Hepatocyte (in vitro differentiated cells): ENCODE measurements around the gene GBA3. TPM values are rescaled to one million over a fixed set of nuclear protein-coding genes. Genes with fewer than 3 reads are reported as not detected.

Source experiments
- DNase-seq: peaks from one replicate; pipeline ENCODE4 v3.0.0-alpha.2; 2016; ENCODE audit warnings: low spot score
- H2AFZ ChIP-seq: fragments of 200-600 bp; sonication (generic); 2 replicates; pipeline ENCODE4 v1.6.0; 2016; ENCODE audit warnings: antibody characterized with exemption, mild to moderate bottlenecking
- H3K27ac ChIP-seq: fragments of 200-600 bp; sonication (generic); 2 replicates; pipeline ENCODE4 v1.5.1; 2016; ENCODE audit warnings: mild to moderate bottlenecking
- H3K27me3 ChIP-seq: fragments of 200-600 bp; sonication (generic); 2 replicates; pipeline ENCODE4 v1.6.1; 2016
- H3K36me3 ChIP-seq: fragments of 200-600 bp; sonication (generic); replicated peaks from 2 replicates; pipeline ENCODE4 v1.5.1; 2016; ENCODE audit warnings: low read depth; ENCODE audit not compliant: insufficient read depth
- H3K4me1 ChIP-seq: fragments of 200-600 bp; sonication (generic); 2 replicates; pipeline ENCODE4 v1.5.1; 2016; ENCODE audit warnings: mild to moderate bottlenecking, moderate library complexity; ENCODE audit not compliant: insufficient read depth
- H3K4me2 ChIP-seq: fragments of 200-600 bp; sonication (generic); 2 replicates; pipeline ENCODE4 v1.6.0; 2016
- H3K4me3 ChIP-seq: fragments of 200-600 bp; sonication (generic); 2 replicates; pipeline ENCODE4 v1.5.1; 2016; ENCODE audit warnings: mild to moderate bottlenecking
- H3K79me2 ChIP-seq: fragments of 200-600 bp; sonication (generic); 2 replicates; pipeline ENCODE4 v1.6.0; 2017; ENCODE audit warnings: mild to moderate bottlenecking
- H3K9me2 ChIP-seq: fragments of 200-600 bp; sonication (generic); replicated peaks from 2 replicates; pipeline ENCODE4 v1.6.0; 2017; ENCODE audit warnings: mild to moderate bottlenecking; ENCODE audit not compliant: insufficient read depth
- H3K9me3 ChIP-seq: fragments of 200-600 bp; sonication (generic); 2 replicates; pipeline ENCODE4 v1.5.1; 2016; ENCODE audit warnings: low read depth, mild to moderate bottlenecking
- H4K20me1 ChIP-seq: fragments of 200-600 bp; sonication (generic); 2 replicates; pipeline ENCODE4 v1.6.0; 2016; ENCODE audit warnings: mild to moderate bottlenecking; ENCODE audit not compliant: insufficient read depth, poor library complexity, severe bottlenecking
- EZH2 ChIP-seq: fragments of 200-600 bp; sonication (generic); IDR thresholded peaks from 2 replicates; pipeline ENCODE4 v1.6.1; 2016; ENCODE audit warnings: antibody characterized with exemption, mild to moderate bottlenecking, borderline replicate concordance
- EZH2phosphoT487 ChIP-seq: fragments of 200-600 bp; sonication (generic); IDR thresholded peaks from one replicate; pipeline ENCODE4 v1.6.1; 2018; ENCODE audit warnings: antibody characterized with exemption, mild to moderate bottlenecking, low read depth, moderate library complexity; ENCODE audit not compliant: unreplicated experiment, severe bottlenecking
- WGBS: methylation state at CpG from one replicate; pipeline ENCODE4 v1.1.6; 2016; ENCODE audit warnings: low lambda C conversion rate; ENCODE audit errors: missing lambda C conversion rate; 5-methylcytosine and 5-hydroxymethylcytosine counted together
- polyA plus RNA-seq: library from polyadenylated mRNA; unstranded; fragments of >200 nt; fragmentation: Nextera tagmentation; extraction: Ambion mirVana; gene quantifications from 2 replicates; pipeline ENCODE4 v1.2.1, GENCODE V29; 2016
- total RNA-seq: library from RNA; depleted of rRNA; stranded (reverse); fragments of >200 nt; gene quantifications from 2 replicates; pipeline ENCODE4 v1.2.3, GENCODE V29; 2014
- TF ChIP-seq, protein P1 (sequence below): fragments of 200-600 bp; sonication (generic); IDR thresholded peaks from 2 replicates; pipeline ENCODE4 v1.5.1; 2016; ENCODE audit warnings: antibody characterized with exemption, mild to moderate bottlenecking; ENCODE audit not compliant: poor library complexity

The GBA3 gene
- total and polyA plus RNA-seq, 2 experiments from 2014 or later: 14.3 to 34.2 TPM

GRCh38 chr4:22678940-22679854 lies 13.5 kb upstream of the GBA3 start:
- H3K4me2 ChIP-seq: no peak overlapping the region
- H3K9me2 ChIP-seq: no peaks in the 10 kb centered on the region
- H3K36me3 ChIP-seq: no peaks in the 10 kb centered on the region
- H2AFZ ChIP-seq: no peak overlapping the region
- H3K4me3 ChIP-seq: no peak overlapping the region
- H4K20me1 ChIP-seq: no peaks in the 10 kb centered on the region
- peaks cover 11% of the 10 kb centered on the region for H3K4me1 ChIP-seq
- no peak overlapping the region for H3K27ac ChIP-seq
- TF ChIP-seq EZH2: no peak
- no peak for TF ChIP-seq EZH2phosphoT487
- TF ChIP-seq, protein P1, sequence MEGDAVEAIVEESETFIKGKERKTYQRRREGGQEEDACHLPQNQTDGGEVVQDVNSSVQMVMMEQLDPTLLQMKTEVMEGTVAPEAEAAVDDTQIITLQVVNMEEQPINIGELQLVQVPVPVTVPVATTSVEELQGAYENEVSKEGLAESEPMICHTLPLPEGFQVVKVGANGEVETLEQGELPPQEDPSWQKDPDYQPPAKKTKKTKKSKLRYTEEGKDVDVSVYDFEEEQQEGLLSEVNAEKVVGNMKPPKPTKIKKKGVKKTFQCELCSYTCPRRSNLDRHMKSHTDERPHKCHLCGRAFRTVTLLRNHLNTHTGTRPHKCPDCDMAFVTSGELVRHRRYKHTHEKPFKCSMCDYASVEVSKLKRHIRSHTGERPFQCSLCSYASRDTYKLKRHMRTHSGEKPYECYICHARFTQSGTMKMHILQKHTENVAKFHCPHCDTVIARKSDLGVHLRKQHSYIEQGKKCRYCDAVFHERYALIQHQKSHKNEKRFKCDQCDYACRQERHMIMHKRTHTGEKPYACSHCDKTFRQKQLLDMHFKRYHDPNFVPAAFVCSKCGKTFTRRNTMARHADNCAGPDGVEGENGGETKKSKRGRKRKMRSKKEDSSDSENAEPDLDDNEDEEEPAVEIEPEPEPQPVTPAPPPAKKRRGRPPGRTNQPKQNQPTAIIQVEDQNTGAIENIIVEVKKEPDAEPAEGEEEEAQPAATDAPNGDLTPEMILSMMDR: no peak
- H3K79me2 ChIP-seq: no peaks in the 10 kb centered on the region
- H3K9me3 ChIP-seq: no peaks in the 10 kb centered on the region
- H3K27me3 ChIP-seq: no peaks in the 10 kb centered on the region
- no peak for DNase-seq
- 69% methylated on average over 3 of the region's 3 CpGs for WGBS

- no peak overlapping the region for H3K4me2 ChIP-seq
- no peaks in the 10 kb centered on the region for H3K9me3 ChIP-seq
- H3K27ac ChIP-seq: no peak overlapping the region
- H3K9me2 ChIP-seq: no peaks in the 10 kb centered on the region
- H2AFZ ChIP-seq: no peak overlapping the region
- no peaks in the 10 kb centered on the region for H4K20me1 ChIP-seq
- no peaks in the 10 kb centered on the region for H3K36me3 ChIP-seq
- H3K79me2 ChIP-seq: no peaks in the 10 kb centered on the region
- TF ChIP-seq, protein P1: no peak
- TF ChIP-seq EZH2: no peak
- TF ChIP-seq EZH2phosphoT487: no peak
- H3K4me3 ChIP-seq: no peak overlapping the region
- no peaks in the 10 kb centered on the region for H3K27me3 ChIP-seq
- WGBS: 40% methylated on average over 4 of the region's 4 CpGs
- no peak for DNase-seq
- H3K4me1 ChIP-seq: peaks cover 11% of the 10 kb centered on the region
Observed at GRCh38 chr4:22680065-22680642, 12.6 kb upstream of the GBA3 start.

GRCh38 chr4:22683726-22684125 lies 9.0 kb upstream of the GBA3 start:
- Histone ChIP-seq H3K9me3 (no peaks in the 10 kb centered on the region), H3K4me1 (peaks cover 11% of the 10 kb centered on the region), H3K4me2 (no peak overlapping the region), H3K4me3 (no peak overlapping the region), H2AFZ (no peak overlapping the region), H3K36me3 (no peaks in the 10 kb centered on the region), H4K20me1 (no peaks in the 10 kb centered on the region), H3K79me2 (no peaks in the 10 kb centered on the region), H3K27me3 (no peaks in the 10 kb centered on the region), H3K9me2 (no peaks in the 10 kb centered on the region), H3K27ac (no peak overlapping the region)
- TF ChIP-seq, protein P1: no peak
- TF ChIP-seq EZH2 (no peak), EZH2phosphoT487 (no peak)
- DNase-seq: no peak
